Breast epithelium (tissue), 4 donors: ENCODE measurements around the gene CD47. TPM values are rescaled to one million over a fixed set of nuclear protein-coding genes. Genes with fewer than 3 reads are reported as not detected.

Experiments
- DNase-seq, 2 donors: peaks; one replicate each; pipeline ENCODE4 v3.0.0-alpha.2; 2019; ENCODE audit warnings: low spot score in 2 of 2
- H3K27ac ChIP-seq, 2 donors: fragments of 200-600 bp; sonication (generic) in 1 of 2; one replicate each; pipeline ENCODE4 v1.5.1; 2016 to 2019; ENCODE audit warnings: mild to moderate bottlenecking in 1 of 2
- H3K27me3 ChIP-seq, 2 donors: fragments of 200-600 bp; sonication (generic) in 1 of 2; one replicate each; pipeline versions ENCODE4 v1.5.1 to v1.6.0; 2017 to 2019; ENCODE audit warnings: control low read depth in 1 of 2, mild to moderate bottlenecking in 1 of 2
- H3K36me3 ChIP-seq: fragments of 200-600 bp; one replicate; pipeline ENCODE4 v1.5.1; 2019
- H3K4me1 ChIP-seq, 2 donors: fragments of 200-600 bp; sonication (generic); one replicate each; pipeline ENCODE4 v1.5.1; 2016 to 2019; ENCODE audit warnings: control low read depth in 1 of 2
- H3K4me3 ChIP-seq, 3 donors: fragments of 200-600 bp; sonication (generic); 1 replicate in 2 of 3; 2 replicates in 1 of 3; pipeline ENCODE4 v1.5.1; 2016 to 2019; ENCODE audit warnings: mild to moderate bottlenecking in 3 of 3, moderate library complexity in 2 of 3
- H3K9me3 ChIP-seq, 2 donors: fragments of 200-600 bp; sonication (generic) in 1 of 2; one replicate each; pipeline ENCODE4 v1.5.1; 2016 to 2019; ENCODE audit warnings: control low read depth in 1 of 2
- POLR2A ChIP-seq: fragments of 450-650 bp; IDR thresholded peaks from one replicate; pipeline ENCODE4 v1.6.1; 2016; ENCODE audit warnings: antibody characterized with exemption, mild to moderate bottlenecking, moderate library complexity
- POLR2AphosphoS5 ChIP-seq, 3 donors: sonication (generic); formaldehyde crosslinking; IDR thresholded peaks; one replicate each; pipeline ENCODE4 v1.6.1; 2017; ENCODE audit warnings: antibody characterized with exemption in 3 of 3
- intact Hi-C: fragments of 100-400 bp; cut with DNase I; formaldehyde crosslinking; loops from one replicate; pipeline ENCODE4 v1.15.1; 2023; ENCODE audit warnings: low total_unique reads
- total RNA-seq, 3 donors: library from RNA; depleted of rRNA; stranded (reverse); fragments of >200 nt; gene quantifications; one replicate each; pipeline ENCODE4 v1.1.0, GENCODE V29; 2016
- TF ChIP-seq, protein P1 (sequence below), 3 donors: fragments of 450-650 bp; IDR thresholded peaks; one replicate each; pipeline ENCODE4 v1.5.1; 2016 to 2017; ENCODE audit warnings: antibody characterized with exemption in 3 of 3, mild to moderate bottlenecking in 3 of 3, moderate library complexity in 3 of 3

Gene CD47
- total RNA-seq, 3 donors from 2014 or later: 52.8 to 126 (median 85.5) TPM

DNA sequence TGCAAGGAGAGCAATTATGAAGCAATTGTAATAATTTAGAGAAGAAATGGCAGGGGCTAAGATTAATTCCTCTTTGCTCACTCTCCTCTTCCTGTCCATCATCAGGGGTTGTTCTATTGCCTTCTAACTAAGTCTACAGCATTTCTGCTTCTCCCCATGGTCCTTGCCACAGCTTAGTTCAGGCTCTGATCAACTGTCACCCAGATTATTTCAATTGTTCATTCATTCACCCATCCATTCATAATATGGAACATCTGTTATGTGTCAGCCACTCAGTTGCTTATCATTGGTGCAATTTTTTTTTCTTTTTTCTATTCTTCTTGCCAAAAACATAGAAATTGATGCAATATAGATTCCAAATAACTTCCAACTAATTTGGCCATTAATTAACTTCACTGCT lies 93.2 kb downstream of the CD47 start:
- H3K27ac ChIP-seq: no peak overlapping the region
- intact Hi-C loops: no loop called here
- H3K4me1 ChIP-seq: no peaks in the 10 kb centered on the region
- H3K4me3 ChIP-seq: no peak overlapping the region
- DNase-seq: no peak
- TF ChIP-seq POLR2A (no peak), POLR2AphosphoS5 (IDR thresholded peaks at IDR 0.05) (no peak)
- TF ChIP-seq, protein P1, sequence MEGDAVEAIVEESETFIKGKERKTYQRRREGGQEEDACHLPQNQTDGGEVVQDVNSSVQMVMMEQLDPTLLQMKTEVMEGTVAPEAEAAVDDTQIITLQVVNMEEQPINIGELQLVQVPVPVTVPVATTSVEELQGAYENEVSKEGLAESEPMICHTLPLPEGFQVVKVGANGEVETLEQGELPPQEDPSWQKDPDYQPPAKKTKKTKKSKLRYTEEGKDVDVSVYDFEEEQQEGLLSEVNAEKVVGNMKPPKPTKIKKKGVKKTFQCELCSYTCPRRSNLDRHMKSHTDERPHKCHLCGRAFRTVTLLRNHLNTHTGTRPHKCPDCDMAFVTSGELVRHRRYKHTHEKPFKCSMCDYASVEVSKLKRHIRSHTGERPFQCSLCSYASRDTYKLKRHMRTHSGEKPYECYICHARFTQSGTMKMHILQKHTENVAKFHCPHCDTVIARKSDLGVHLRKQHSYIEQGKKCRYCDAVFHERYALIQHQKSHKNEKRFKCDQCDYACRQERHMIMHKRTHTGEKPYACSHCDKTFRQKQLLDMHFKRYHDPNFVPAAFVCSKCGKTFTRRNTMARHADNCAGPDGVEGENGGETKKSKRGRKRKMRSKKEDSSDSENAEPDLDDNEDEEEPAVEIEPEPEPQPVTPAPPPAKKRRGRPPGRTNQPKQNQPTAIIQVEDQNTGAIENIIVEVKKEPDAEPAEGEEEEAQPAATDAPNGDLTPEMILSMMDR (IDR thresholded peaks at IDR 0.05): no peak
- H3K27me3 ChIP-seq: no peaks in the 10 kb centered on the region
- H3K9me3 ChIP-seq: no peaks in the 10 kb centered on the region
- H3K36me3 ChIP-seq: no peaks in the 10 kb centered on the region

DNA sequence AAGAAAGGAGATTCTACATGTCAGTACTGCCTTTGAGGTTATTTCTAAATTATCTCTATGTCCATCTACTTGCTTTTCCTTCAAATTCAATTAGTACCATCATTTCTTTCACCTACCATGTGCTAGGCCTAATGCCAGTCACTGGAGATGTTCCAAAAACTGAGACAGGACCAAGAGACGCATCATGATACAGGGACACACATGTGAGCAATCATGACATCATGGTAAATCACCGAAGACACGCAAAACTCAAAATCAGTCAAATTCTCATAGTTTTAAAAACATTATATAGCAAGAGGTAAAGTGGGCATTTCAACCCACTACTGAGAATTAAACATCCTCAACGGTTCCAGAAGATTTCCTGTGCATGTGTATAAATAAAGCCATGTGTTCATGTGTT lies 95.0 kb downstream of the CD47 start:
- H3K36me3 ChIP-seq: no peaks in the 10 kb centered on the region
- H3K27me3 ChIP-seq: no peaks in the 10 kb centered on the region
- intact Hi-C loops: no loop called here
- no peak overlapping the region for H3K4me3 ChIP-seq
- DNase-seq: no peak
- H3K4me1 ChIP-seq: no peaks in the 10 kb centered on the region
- no peak overlapping the region for H3K27ac ChIP-seq
- TF ChIP-seq POLR2AphosphoS5 (IDR thresholded peaks at IDR 0.05) (no peak), POLR2A (no peak)
- TF ChIP-seq, protein P1 (IDR thresholded peaks at IDR 0.05): no peak
- H3K9me3 ChIP-seq: no peaks in the 10 kb centered on the region

DNA sequence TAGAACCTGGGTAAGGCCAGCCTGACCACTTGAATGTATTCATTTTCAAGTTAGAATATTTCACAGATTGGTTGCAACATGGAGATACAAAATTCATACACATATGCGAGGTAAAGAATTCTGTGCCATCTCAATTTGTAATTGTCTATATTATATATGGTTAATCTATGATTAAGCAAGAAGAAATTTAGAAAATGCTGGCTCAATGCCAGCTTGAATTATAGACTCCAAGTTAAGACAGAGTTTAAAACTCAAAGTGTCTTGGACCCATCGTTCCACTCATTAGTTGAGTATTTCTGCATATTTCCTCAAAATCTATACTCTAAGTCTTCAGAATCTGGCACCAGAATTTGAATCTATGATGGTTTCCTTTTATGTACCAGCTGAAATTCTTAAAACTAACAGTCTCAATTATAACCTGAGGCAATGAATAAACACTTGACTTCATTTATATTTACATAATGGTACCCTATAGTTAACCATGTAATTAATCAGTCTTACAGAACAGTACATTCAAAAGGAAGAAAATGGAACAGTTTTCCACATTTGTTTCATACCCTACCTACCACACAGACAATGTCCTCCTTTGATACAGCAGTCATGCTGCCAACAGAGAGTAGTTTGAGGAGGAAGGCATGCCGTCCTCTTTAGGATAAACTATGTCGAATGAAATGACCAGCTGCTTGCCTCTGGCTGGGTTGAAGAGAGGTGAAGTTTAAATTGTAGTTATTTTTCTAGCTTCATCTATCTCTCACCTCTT lies 95.7 kb downstream of the CD47 start:
- H3K27ac ChIP-seq: no peak overlapping the region
- no peaks in the 10 kb centered on the region for H3K27me3 ChIP-seq
- H3K4me1 ChIP-seq: no peaks in the 10 kb centered on the region
- no peak overlapping the region for H3K4me3 ChIP-seq
- TF ChIP-seq POLR2AphosphoS5 (IDR thresholded peaks at IDR 0.05): no peak
- TF ChIP-seq POLR2A: no peak
- TF ChIP-seq, protein P1 (IDR thresholded peaks at IDR 0.05): no peak
- H3K36me3 ChIP-seq: no peaks in the 10 kb centered on the region
- intact Hi-C loops: no loop called here
- no peak for DNase-seq
- no peaks in the 10 kb centered on the region for H3K9me3 ChIP-seq

DNA sequence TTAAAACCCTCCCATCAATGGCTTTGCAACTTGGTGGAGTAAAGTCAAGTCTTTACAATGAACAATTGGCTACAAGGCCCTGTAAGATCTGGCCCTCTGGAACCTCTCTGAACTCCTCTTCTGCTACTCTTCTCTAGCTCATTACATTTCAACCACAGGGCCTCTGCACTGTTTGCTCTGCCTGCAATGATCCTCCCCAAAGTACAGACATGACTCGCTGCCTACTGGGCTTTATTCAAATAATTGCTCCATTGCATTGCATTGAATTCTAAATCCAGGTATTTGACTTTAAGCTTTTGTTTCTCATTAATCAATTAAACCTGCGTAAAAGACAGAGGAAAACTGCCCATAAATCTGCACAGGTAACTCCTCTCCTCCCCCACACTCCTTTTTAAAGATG lies 96.7 kb downstream of the CD47 start:
- H3K9me3 ChIP-seq: no peaks in the 10 kb centered on the region
- no peak overlapping the region for H3K27ac ChIP-seq
- TF ChIP-seq POLR2AphosphoS5 (IDR thresholded peaks at IDR 0.05) (no peak), POLR2A (no peak)
- TF ChIP-seq, protein P1 (IDR thresholded peaks at IDR 0.05): no peak

DNA sequence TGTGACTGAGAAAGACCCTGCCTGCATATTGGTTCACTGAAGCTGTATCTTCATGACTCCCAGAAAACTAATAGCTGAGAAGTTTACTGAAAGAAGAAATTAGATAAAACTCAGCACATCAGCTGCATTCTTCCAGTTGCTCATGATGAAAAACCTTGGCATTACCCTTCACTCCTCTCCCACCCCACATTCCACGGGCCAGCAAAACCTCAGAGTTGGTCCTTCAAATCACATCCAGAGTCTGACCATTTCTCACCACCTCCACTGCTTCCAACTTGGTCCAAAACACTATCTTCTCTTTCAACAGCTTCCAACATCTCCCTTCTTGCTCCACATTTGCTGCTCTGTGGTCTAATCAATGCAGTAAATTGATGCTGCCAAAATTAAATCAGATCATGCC lies 97.1 kb downstream of the CD47 start:
- H3K4me3 ChIP-seq: no peak overlapping the region
- H3K36me3 ChIP-seq: no peaks in the 10 kb centered on the region
- intact Hi-C loops: no loop called here
- no peak overlapping the region for H3K27ac ChIP-seq
- no peaks in the 10 kb centered on the region for H3K9me3 ChIP-seq
- no peaks in the 10 kb centered on the region for H3K27me3 ChIP-seq
- TF ChIP-seq POLR2AphosphoS5 (IDR thresholded peaks at IDR 0.05) (no peak), POLR2A (no peak)
- TF ChIP-seq, protein P1 (IDR thresholded peaks at IDR 0.05): no peak
- no peak for DNase-seq
- H3K4me1 ChIP-seq: no peaks in the 10 kb centered on the region

More for the DNA sequence above, 96.7 kb downstream of the CD47 start:
- Histone ChIP-seq H3K27me3 (no peaks in the 10 kb centered on the region), H3K4me3 (no peak overlapping the region), H3K4me1 (no peaks in the 10 kb centered on the region), H3K36me3 (no peaks in the 10 kb centered on the region)
- intact Hi-C loops: no loop called here
- DNase-seq: no peak
